GM12872 (cell line): Measurements from ENCODE around the gene RNF213.

Source experiments
- TF ChIP-seq, protein P1 (sequence below): IDR thresholded peaks from 3 replicates; pipeline ENCODE4 v1.5.1; 2011; ENCODE audit warnings: low read depth, mild to moderate bottlenecking, low read length, moderate library complexity; ENCODE audit not compliant: insufficient read depth

RNF213 gene

GRCh38 chr17:80289616-80290015, 29.0 kb downstream of the RNF213 start:
- TF ChIP-seq, protein P1, sequence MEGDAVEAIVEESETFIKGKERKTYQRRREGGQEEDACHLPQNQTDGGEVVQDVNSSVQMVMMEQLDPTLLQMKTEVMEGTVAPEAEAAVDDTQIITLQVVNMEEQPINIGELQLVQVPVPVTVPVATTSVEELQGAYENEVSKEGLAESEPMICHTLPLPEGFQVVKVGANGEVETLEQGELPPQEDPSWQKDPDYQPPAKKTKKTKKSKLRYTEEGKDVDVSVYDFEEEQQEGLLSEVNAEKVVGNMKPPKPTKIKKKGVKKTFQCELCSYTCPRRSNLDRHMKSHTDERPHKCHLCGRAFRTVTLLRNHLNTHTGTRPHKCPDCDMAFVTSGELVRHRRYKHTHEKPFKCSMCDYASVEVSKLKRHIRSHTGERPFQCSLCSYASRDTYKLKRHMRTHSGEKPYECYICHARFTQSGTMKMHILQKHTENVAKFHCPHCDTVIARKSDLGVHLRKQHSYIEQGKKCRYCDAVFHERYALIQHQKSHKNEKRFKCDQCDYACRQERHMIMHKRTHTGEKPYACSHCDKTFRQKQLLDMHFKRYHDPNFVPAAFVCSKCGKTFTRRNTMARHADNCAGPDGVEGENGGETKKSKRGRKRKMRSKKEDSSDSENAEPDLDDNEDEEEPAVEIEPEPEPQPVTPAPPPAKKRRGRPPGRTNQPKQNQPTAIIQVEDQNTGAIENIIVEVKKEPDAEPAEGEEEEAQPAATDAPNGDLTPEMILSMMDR, result no peak

DNA sequence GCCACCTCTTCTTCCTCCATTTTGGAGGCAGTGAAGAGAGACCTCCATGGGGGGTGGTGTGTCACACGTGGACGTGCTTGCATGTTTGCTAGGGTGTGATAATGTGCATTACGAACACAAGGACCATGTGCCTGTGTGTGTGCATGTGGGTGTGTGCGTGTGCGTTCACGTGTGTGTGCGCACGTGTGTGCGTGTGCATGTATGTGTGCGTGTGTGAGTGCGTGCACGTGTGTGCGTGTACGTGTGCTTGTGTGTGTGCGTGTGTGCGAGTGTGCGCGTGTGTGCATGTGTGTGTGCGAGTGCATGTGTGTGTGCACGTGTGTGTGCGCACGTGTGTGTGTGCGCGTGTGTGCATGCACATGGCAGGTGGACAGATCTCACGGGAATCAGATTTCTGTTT, 29.5 kb downstream of the RNF213 start:
- TF ChIP-seq, protein P1, result no peak

GRCh38 chr17:80291260-80291659, 30.6 kb downstream of the RNF213 start:
- TF ChIP-seq, protein P1, result no peak

DNA sequence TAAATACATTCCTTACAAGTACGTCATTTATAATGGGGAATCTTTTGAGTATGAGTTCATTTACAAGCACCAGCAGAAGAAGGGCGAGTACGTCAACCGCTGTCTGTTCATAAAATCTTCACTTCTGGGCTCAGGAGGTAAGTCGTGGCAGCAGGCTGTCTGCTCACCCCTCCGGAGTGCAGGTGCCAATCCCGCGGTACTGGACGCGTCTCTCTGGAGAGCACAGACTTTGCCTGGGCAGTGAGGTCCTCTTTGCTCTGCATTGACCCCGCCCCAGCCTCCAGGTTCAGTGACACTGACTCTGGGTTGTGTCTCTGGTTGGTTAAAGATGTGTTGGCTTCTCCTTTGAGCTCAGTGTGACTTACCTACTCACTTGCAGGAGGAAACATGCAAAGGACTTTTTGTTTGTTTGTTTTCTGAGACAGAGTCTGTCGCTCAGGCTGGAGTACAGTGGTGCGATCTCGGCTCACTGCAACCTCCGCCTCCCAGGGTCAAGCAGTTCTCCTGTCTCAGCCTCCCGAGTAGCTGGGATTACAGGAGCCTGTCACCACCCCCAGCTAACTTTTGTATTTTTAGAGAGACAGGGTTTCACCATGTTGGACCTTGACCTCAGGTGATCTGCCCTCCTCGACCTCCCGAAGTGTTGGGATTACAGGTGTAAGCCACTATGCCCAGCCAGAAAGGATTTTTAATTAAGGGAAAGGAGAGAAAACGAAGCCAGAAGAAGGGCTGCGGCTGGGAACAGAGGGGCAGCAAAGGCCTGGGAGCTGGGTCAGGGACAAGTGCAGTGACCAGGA, 31.2 kb downstream of the RNF213 start:
- TF ChIP-seq, protein P1, result no peak

DNA sequence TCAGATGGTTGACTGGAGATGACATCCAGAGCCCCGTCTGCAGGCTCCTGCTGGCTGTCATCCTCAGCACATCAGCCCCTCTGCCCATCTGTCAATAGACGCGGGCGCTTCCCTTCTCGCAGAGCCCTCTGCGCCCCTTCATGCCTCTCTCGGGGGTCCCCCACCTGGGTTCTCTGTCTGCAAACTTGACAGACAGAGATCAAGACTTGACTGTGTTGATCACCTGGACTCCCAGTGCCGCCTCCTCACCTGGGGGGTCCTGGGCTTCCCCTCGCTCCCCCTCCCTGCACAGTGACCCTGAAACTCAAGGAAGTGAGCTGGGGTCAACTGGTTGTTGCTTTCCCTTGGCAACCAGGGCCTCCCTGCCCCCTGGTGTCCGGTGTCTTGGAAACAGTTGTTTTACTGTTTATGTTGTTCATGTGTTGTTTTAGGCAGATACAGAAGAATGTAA, 31.9 kb downstream of the RNF213 start:
- TF ChIP-seq, protein P1, result no peak

GRCh38 chr17:80294210-80294609, 33.6 kb downstream of the RNF213 start:
- TF ChIP-seq, protein P1, result no peak

- TF ChIP-seq, protein P1, result no peak
Observed at GRCh38 chr17:80294653-80295052, 34.0 kb downstream of the RNF213 start.

- TF ChIP-seq, protein P1, result no peak
Observed at GRCh38 chr17:80295146-80295545, 34.5 kb downstream of the RNF213 start.
